Ovary (tissue), 9 donors: ENCODE results near the gene COX6A2. TPM values are rescaled to one million over a fixed set of nuclear protein-coding genes. Genes with fewer than 3 reads are reported as not detected.

Experiments used
- DNase-seq, 5 donors: peaks; one replicate each; pipeline ENCODE4 v3.0.0-alpha.2; 2019 to 2020
- H3K27ac ChIP-seq, 2 donors: fragments of 200-600 bp; one replicate each; pipeline versions ENCODE4 v1.5.1 to v1.8.0; 2019 to 2022
- H3K27me3 ChIP-seq: fragments of 200-600 bp; one replicate; pipeline ENCODE4 v1.8.0; 2022
- H3K36me3 ChIP-seq: fragments of 200-600 bp; sonication (generic); one replicate; pipeline ENCODE4 v1.5.1; 2019
- H3K4me1 ChIP-seq: one replicate; pipeline ENCODE4 v1.8.1; 2013; ENCODE audit warnings: mild to moderate bottlenecking, moderate library complexity; ENCODE audit not compliant: insufficient read depth
- H3K4me3 ChIP-seq: fragments of 200-600 bp; sonication (generic); one replicate; pipeline ENCODE4 v1.5.1; 2017
- H3K9me3 ChIP-seq, 2 donors: fragments of 200-600 bp in 1 of 2; sonication (generic) in 1 of 2; one replicate each; pipeline versions ENCODE4 v1.5.1 to v1.8.1; 2013 to 2019; ENCODE audit warnings: mild to moderate bottlenecking in 1 of 2, moderate library complexity in 1 of 2
- EP300 ChIP-seq: sonication (generic); formaldehyde crosslinking; IDR thresholded peaks from one replicate; pipeline ENCODE4 v1.6.1; 2017; ENCODE audit warnings: antibody characterized with exemption
- POLR2A ChIP-seq: fragments of 450-650 bp; IDR thresholded peaks from one replicate; pipeline ENCODE4 v1.6.1; 2017; ENCODE audit warnings: antibody characterized with exemption, mild to moderate bottlenecking, moderate library complexity
- WGBS, 3 donors: extraction: QIAGEN DNeasy Blood & Tissue Kit in 1 of 3; methylation state at CpG; one replicate each; pipeline versions ENCODE4 v1.1.5 to v1.1.7; 2013 to 2017; 5-methylcytosine and 5-hydroxymethylcytosine counted together
- intact Hi-C, 4 donors: fragments of 100-400 bp; cut with DNase I; formaldehyde crosslinking; loops; one replicate each; pipeline versions ENCODE4 v1.11.0 to v1.15.1; 2022 to 2023
- polyA plus RNA-seq, 2 donors: library from polyadenylated mRNA; stranded (reverse); fragments of 200-250 nt in 1 of 2; fragments of 350-450 nt in 1 of 2; fragmentation: Illumina TruSeq in 1 of 2; extraction: RNeasy Lipid Tissue Mini Kit (QIAGEN cat#74804) in 1 of 2; gene quantifications; one replicate each; pipeline ENCODE4 v1.2.3, GENCODE V29; 2013 to 2014
- total RNA-seq, 7 donors: library from RNA; depleted of rRNA in 2 of 7; stranded (reverse); fragments of >200 nt in 2 of 7; fragmentation: NEBNext Ultra II Directional in 3 of 7; extraction: Animal tissue kit (Norgen Biotek cat#: 25700) in 3 of 7; gene quantifications; one replicate each; pipeline versions ENCODE4 v1.1.0 to v1.2.4, GENCODE V29; 2016 to 2023
- TF ChIP-seq, protein P1 (sequence below), 3 donors: fragments of 450-650 bp in 2 of 3; fragments of 200-600 bp in 1 of 3; IDR thresholded peaks; one replicate each; pipeline versions ENCODE4 v1.5.1 to v1.8.0; 2016 to 2022; ENCODE audit warnings: antibody characterized with exemption in 3 of 3, mild to moderate bottlenecking in 1 of 3
- donor health status: DM: no; HTN: no; CAD: no; lungs with moderate emphysema.
- donor health status: DM: no; HTN: no; CAD: no.
- donor health status: Bipolar disorder and iron deficiency.
- donor health status: DM: yes; HTN: yes; CAD: no.
- donor health status: DM: no; HTN: no; CAD: no.
- donor health status: DM: yes; HTN: yes; CAD: no.

Gene COX6A2
- total and polyA plus RNA-seq, 9 donors = 1.2 TPM; not detected in 8

DNA sequence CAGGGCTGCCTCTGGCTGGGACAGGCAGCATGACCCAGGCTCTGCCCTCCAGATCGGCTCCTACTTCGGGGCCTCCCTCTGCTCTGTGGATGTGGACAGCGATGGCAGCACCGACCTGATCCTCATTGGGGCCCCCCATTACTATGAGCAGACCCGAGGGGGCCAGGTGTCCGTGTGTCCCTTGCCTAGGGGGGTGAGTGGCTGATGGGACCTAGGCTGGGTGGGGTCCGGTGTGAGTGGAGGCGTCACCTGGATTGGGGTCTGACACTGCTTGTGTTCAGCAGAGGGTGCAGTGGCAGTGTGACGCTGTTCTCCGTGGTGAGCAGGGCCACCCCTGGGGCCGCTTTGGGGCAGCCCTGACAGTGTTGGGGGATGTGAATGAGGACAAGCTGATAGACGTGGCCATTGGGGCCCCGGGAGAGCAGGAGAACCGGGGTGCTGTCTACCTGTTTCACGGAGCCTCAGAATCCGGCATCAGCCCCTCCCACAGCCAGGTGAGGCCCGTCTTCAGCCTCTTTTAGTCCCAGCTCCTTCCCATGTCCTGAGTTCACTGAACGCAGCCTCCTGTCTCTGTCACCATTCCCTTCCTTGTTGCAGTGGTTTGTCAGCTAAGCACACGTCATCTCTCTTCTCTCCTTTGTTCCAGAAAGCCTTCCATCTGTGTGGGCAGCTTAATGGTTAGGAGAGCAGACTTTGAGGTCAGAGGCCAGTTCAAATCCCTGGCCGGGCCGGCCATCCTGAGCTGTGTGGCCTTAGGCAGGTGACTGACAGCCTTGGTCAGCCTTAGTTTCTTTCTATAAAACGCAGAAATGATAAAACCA is 16.9 kb downstream of the COX6A2 start:
- Histone ChIP-seq H3K27ac (no peak overlapping the region), H3K4me3 (no peak overlapping the region), H3K4me1 (no peaks in the 10 kb centered on the region), H3K27me3 (no peaks in the 10 kb centered on the region), H3K9me3 (no peaks in the 10 kb centered on the region), H3K36me3 (no peaks in the 10 kb centered on the region)
- 71 to 81% (median 72%) methylated on average over 22 of the region's 22 CpGs for WGBS, 3 donors
- no peak for DNase-seq
- intact Hi-C loops = no loop called here
- no peak for TF ChIP-seq POLR2A
- TF ChIP-seq EP300 = no peak
- TF ChIP-seq, protein P1, sequence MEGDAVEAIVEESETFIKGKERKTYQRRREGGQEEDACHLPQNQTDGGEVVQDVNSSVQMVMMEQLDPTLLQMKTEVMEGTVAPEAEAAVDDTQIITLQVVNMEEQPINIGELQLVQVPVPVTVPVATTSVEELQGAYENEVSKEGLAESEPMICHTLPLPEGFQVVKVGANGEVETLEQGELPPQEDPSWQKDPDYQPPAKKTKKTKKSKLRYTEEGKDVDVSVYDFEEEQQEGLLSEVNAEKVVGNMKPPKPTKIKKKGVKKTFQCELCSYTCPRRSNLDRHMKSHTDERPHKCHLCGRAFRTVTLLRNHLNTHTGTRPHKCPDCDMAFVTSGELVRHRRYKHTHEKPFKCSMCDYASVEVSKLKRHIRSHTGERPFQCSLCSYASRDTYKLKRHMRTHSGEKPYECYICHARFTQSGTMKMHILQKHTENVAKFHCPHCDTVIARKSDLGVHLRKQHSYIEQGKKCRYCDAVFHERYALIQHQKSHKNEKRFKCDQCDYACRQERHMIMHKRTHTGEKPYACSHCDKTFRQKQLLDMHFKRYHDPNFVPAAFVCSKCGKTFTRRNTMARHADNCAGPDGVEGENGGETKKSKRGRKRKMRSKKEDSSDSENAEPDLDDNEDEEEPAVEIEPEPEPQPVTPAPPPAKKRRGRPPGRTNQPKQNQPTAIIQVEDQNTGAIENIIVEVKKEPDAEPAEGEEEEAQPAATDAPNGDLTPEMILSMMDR (IDR thresholded peaks at IDR 0.05) = no peak

DNA sequence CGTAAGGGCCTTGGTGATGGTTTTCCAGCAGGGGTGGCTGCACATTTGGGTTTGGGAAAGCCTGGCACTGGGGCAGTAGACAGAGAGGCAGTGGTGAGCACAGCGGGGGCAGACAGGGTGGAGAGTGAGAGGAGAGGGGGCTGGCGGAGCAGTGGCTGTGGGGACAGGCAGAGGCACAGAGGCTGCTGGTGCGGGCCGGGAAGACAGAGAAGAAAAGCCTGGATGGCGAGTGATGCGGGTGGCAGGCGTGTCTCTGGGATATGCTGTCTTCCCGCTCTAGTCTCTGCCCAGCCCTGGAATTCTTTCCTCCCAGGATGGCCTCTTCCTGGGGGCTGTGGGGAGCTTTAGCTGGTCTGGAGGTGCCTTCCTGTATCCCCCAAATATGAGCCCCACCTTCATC is 18.1 kb downstream of the COX6A2 start:
- Histone ChIP-seq H3K4me3 (no peak overlapping the region), H3K36me3 (no peaks in the 10 kb centered on the region), H3K27me3 (no peaks in the 10 kb centered on the region), H3K4me1 (no peaks in the 10 kb centered on the region), H3K9me3 (no peaks in the 10 kb centered on the region), H3K27ac (no peak overlapping the region)
- intact Hi-C loops = no loop called here
- no peak for DNase-seq
- TF ChIP-seq, protein P1 (IDR thresholded peaks at IDR 0.05) = no peak
- TF ChIP-seq POLR2A = no peak
- TF ChIP-seq EP300 = no peak
- 67 to 70% (median 70%) methylated on average over 9 of the region's 9 CpGs for WGBS, 3 donors

DNA sequence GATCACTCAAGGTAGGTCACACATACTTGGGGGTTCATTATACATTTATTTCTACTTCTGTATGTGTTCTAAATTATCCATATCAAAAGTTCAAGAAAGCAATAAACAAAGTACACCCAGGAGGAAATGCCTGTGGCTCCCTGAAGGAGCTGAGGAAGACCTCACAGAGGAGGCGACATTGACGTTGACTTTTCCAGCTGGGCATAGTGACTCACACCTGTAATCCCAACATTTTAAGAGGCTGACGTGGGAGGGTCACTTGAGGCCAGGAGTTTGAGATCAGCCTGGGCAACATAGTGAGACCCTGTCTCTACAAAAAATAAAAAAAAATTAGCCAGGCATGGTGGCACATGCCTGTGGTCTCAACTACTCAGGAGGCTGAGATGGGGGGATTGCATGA is 18.7 kb downstream of the COX6A2 start:
- no peaks in the 10 kb centered on the region for H3K36me3 ChIP-seq
- H3K9me3 ChIP-seq = no peaks in the 10 kb centered on the region
- 48 to 64% (median 54%) methylated on average over 3 of the region's 3 CpGs for WGBS, 3 donors
- TF ChIP-seq, protein P1 (IDR thresholded peaks at IDR 0.05) = no peak
- TF ChIP-seq EP300 (no peak), POLR2A (no peak)
- H3K27me3 ChIP-seq = no peaks in the 10 kb centered on the region
- no peak for DNase-seq
- no peaks in the 10 kb centered on the region for H3K4me1 ChIP-seq
- H3K4me3 ChIP-seq = no peak overlapping the region
- H3K27ac ChIP-seq = no peak overlapping the region
- intact Hi-C loops = no loop called here

DNA sequence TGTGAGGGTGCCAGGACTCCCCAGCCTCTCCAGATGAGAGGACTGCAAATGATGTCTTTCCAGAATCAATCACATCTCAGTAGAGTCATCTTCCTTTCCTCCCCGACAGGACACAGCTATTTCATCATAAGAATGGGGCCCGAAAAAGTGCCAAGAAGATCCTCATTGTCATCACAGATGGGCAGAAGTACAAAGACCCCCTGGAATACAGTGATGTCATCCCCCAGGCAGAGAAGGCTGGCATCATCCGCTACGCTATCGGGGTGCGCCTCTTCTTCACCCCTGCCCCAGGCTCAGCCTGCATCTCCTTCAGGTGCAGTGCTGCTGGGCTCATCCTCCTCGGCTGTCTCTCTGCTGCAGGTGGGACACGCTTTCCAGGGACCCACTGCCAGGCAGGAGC is 20.8 kb downstream of the COX6A2 start:
- 79 to 80% (median 80%) methylated on average over 8 of the region's 8 CpGs for WGBS, 3 donors
- Histone ChIP-seq H3K4me3 (no peak overlapping the region), H3K4me1 (no peaks in the 10 kb centered on the region), H3K36me3 (no peaks in the 10 kb centered on the region), H3K27ac (no peak overlapping the region), H3K9me3 (no peaks in the 10 kb centered on the region), H3K27me3 (no peaks in the 10 kb centered on the region)
- intact Hi-C loops = no loop called here
- TF ChIP-seq EP300 (no peak), POLR2A (no peak)
- TF ChIP-seq, protein P1 (IDR thresholded peaks at IDR 0.05) = no peak
- no peak for DNase-seq
